AG10803 (cell line): ENCODE data around the gene AKAP1.

Experiments
- DNase-seq: peaks from one replicate; pipeline ENCODE4 v3.0.0; 2010; ENCODE audit warnings: low read depth
- H3K4me3 ChIP-seq: 2 replicates; pipeline ENCODE4 v1.5.1; 2011; ENCODE audit warnings: mild to moderate bottlenecking, low read length, control low read depth
- CTCF ChIP-seq: conservative IDR thresholded peaks from 2 replicates; pipeline ENCODE4 v1.5.1; 2011; ENCODE audit warnings: mild to moderate bottlenecking, low read length, control low read depth, inconsistent platforms

Gene AKAP1

DNA sequence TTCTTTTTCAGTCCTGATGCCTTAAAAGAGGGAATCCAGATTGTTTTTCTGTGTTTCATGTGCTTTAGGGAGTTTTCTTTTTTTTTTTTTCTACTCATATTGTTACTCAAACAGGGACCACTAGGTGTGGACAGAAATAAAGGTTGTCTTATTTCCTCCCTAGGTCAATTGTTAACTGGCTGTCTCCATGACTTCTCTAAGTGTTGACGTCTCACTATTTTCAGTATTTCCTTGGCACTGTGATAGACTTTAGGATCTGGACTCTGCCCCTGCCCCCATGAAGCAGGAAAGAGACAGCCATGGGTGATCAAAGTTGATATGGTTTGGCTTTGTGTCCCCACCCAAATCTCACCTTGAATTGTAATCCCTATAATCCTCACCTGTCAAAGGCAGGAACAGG is 73.7 kb downstream of the AKAP1 start:
- no peak for DNase-seq
- no peak for TF ChIP-seq CTCF
- no peak overlapping the region for H3K4me3 ChIP-seq

GRCh38 chr17:57160624-57161023 is 75.6 kb downstream of the AKAP1 start:
- no peak for TF ChIP-seq CTCF
- no peak overlapping the region for H3K4me3 ChIP-seq
- DNase-seq: no peak

- no peak overlapping the region for H3K4me3 ChIP-seq
- no peak for DNase-seq
- no peak for TF ChIP-seq CTCF
Observed at GRCh38 chr17:57164814-57165213, 79.8 kb downstream of the AKAP1 start.

DNA sequence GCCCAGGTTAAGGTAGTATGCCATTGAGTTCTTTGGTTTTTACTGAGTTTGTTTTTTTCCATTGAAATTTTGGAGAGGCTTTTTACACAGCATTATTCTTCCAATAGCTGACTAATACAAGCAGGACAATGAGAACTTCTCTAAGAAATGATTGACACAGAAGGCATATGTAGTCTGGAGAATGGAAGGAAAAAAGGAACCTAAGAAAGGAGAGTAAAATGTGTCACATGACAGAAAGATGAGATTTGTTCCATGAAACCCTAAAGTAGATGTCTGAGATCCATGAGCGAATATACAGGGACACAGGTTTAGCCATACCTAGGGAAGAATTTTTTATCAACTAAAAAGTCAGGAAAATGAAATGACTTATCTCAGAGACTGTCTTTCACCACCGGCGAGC is 80.7 kb downstream of the AKAP1 start:
- DNase-seq: no peak
- H3K4me3 ChIP-seq: no peak overlapping the region
- TF ChIP-seq CTCF: no peak

- H3K4me3 ChIP-seq: no peak overlapping the region
- DNase-seq: no peak
- no peak for TF ChIP-seq CTCF
Observed at GRCh38 chr17:57166803-57167202, 81.8 kb downstream of the AKAP1 start.

- DNase-seq: no peak
- TF ChIP-seq CTCF: no peak
- no peak overlapping the region for H3K4me3 ChIP-seq
Observed at GRCh38 chr17:57168695-57169094, 83.6 kb downstream of the AKAP1 start.

- H3K4me3 ChIP-seq: no peak overlapping the region
- no peak for TF ChIP-seq CTCF
- DNase-seq: no peak
Observed at GRCh38 chr17:57170866-57171265, 85.8 kb downstream of the AKAP1 start.
